HepG2 (cell line): ENCODE results near the gene CLMP. TPM values are rescaled to one million over a fixed set of nuclear protein-coding genes. Genes with fewer than 3 reads are reported as not detected.

ENCODE experiments used
- AGO2 ChIP-seq: fragments of 200-400 bp; formaldehyde crosslinking; optimal IDR thresholded peaks from 2 replicates; pipeline ENCODE3; 2017; ENCODE audit warnings: mild to moderate bottlenecking, low read depth, low read length, moderate library complexity
- ARHGAP35 ChIP-seq: sonication (generic); formaldehyde crosslinking; IDR thresholded peaks from 2 replicates; pipeline ENCODE4 v1.9.0; 2022; ENCODE audit warnings: mild to moderate bottlenecking, inconsistent platforms, moderate library complexity, missing genetic modification reagents, borderline replicate concordance
- ATAD3A ChIP-seq: sonication (generic); formaldehyde crosslinking; IDR thresholded peaks from 2 replicates; pipeline ENCODE4 v1.4.0; 2020; ENCODE audit warnings: missing genetic modification reagents
- CHCHD3 ChIP-seq: sonication (generic); formaldehyde crosslinking; IDR thresholded peaks from 2 replicates; pipeline ENCODE4 v1.8.0; 2022; ENCODE audit warnings: mild to moderate bottlenecking, missing genetic modification reagents, moderate library complexity
- ELF4 ChIP-seq: sonication (generic); formaldehyde crosslinking; IDR thresholded peaks from 2 replicates; pipeline ENCODE4 v1.5.0; 2020; ENCODE audit warnings: missing genetic modification reagents, mild to moderate bottlenecking, moderate library complexity, borderline replicate concordance
- FOXM1 ChIP-seq: sonication (generic); formaldehyde crosslinking; IDR thresholded peaks from 2 replicates; pipeline ENCODE4 v1.5.0; 2020; ENCODE audit warnings: missing genetic modification reagents
- GLI4 ChIP-seq: sonication (generic); formaldehyde crosslinking; IDR thresholded peaks from 2 replicates; pipeline ENCODE4 v1.5.1; 2020; ENCODE audit warnings: missing genetic modification reagents, mild to moderate bottlenecking, moderate library complexity, borderline replicate concordance
- HNRNPUL1 ChIP-seq: fragments of 200-400 bp; formaldehyde crosslinking; IDR thresholded peaks from 2 replicates; pipeline ENCODE4 v1.6.1; 2017; ENCODE audit warnings: low read depth, mild to moderate bottlenecking, low read length, moderate library complexity
- HOXA7 ChIP-seq: sonication (generic); formaldehyde crosslinking; IDR thresholded peaks from 2 replicates; pipeline ENCODE4 v1.8.1; 2022; ENCODE audit warnings: mild to moderate bottlenecking, missing genetic modification reagents, moderate library complexity
- NCOR1 ChIP-seq: fragments of 200-600 bp; sonication (generic); IDR thresholded peaks from 2 replicates; pipeline ENCODE4 v1.7.0; 2017; ENCODE audit warnings: antibody characterized with exemption, low read length, borderline replicate concordance
- POLR2AphosphoS5 ChIP-seq: IDR thresholded peaks from 2 replicates; pipeline ENCODE4 v1.6.1; 2012; ENCODE audit warnings: low read depth, low read length
- SMARCE1 ChIP-seq: fragments of 450-650 bp; IDR thresholded peaks from 2 replicates; pipeline ENCODE4 v1.6.1; 2017; ENCODE audit warnings: borderline replicate concordance
- ZEB1 ChIP-seq: IDR thresholded peaks from 2 replicates; pipeline ENCODE4 v1.6.1; 2012; ENCODE audit warnings: mild to moderate bottlenecking, low read depth, inconsistent platforms; ENCODE audit not compliant: insufficient replicate concordance
- ZNF256 ChIP-seq: sonication (generic); formaldehyde crosslinking; conservative IDR thresholded peaks from 2 replicates; pipeline ENCODE4 v1.4.0; 2020; ENCODE audit warnings: missing genetic modification reagents
- ZNF292 ChIP-seq: sonication (generic); formaldehyde crosslinking; IDR thresholded peaks from 2 replicates; pipeline ENCODE4 v1.8.1; 2022; ENCODE audit warnings: mild to moderate bottlenecking, low read depth, missing genetic modification reagents, borderline replicate concordance
- ZNF333 ChIP-seq: sonication (generic); formaldehyde crosslinking; IDR thresholded peaks from 2 replicates; pipeline ENCODE4 v1.4.0; 2020; ENCODE audit warnings: mild to moderate bottlenecking, missing genetic modification reagents, borderline replicate concordance
- ZNF446 ChIP-seq: sonication (generic); formaldehyde crosslinking; IDR thresholded peaks from 2 replicates; pipeline ENCODE4 v1.5.0; 2020; ENCODE audit warnings: mild to moderate bottlenecking, missing genetic modification reagents
- ZNF484 ChIP-seq: sonication (generic); formaldehyde crosslinking; IDR thresholded peaks from 2 replicates; pipeline ENCODE4 v1.5.1; 2020; ENCODE audit warnings: mild to moderate bottlenecking, low read depth, missing genetic modification reagents, borderline replicate concordance
- polyA plus RNA-seq, 8 experiments: library from polyadenylated mRNA; depleted of rRNA in 3 of 8; stranded (reverse) in 7 of 8; unstranded in 1 of 8; fragments of >200 nt; fragmentation: Illumina TruSeq in 4 of 8; extraction: Trizol in 4 of 8; gene quantifications; 2 replicates each; pipeline versions ENCODE4 v1.2.1 to v1.2.3, GENCODE V29; 2011 to 2016; ENCODE audit warnings: low read depth in 4 of 8, missing spikeins in 1 of 8, mixed read lengths in 1 of 8; ENCODE audit not compliant: insufficient read depth in 1 of 8
- total RNA-seq, 5 experiments: library from RNA; depleted of rRNA; stranded (reverse); fragments of >200 nt; fragmentation: Illumina TruSeq; extraction: Trizol; gene quantifications; 2 replicates each; pipeline ENCODE4 v1.2.3, GENCODE V29; 2016; ENCODE audit warnings: low read depth in 1 of 5
- TF ChIP-seq, protein P1 (sequence below): sonication (generic); formaldehyde crosslinking; IDR thresholded peaks from 2 replicates; pipeline ENCODE4 v1.4.0; 2020; ENCODE audit warnings: missing genetic modification reagents, borderline replicate concordance
- TF ChIP-seq, protein P2 (sequence below): sonication (generic); formaldehyde crosslinking; IDR thresholded peaks from 2 replicates; pipeline ENCODE4 v1.4.0; 2020; ENCODE audit warnings: mild to moderate bottlenecking, missing genetic modification reagents
- TF ChIP-seq, protein P3 (sequence below): sonication (generic); formaldehyde crosslinking; IDR thresholded peaks from 2 replicates; pipeline ENCODE4 v1.4.0; 2020; ENCODE audit warnings: mild to moderate bottlenecking, missing genetic modification reagents
- TF ChIP-seq, protein P4 (sequence below): sonication (generic); formaldehyde crosslinking; IDR thresholded peaks from 2 replicates; pipeline ENCODE4 v1.4.0; 2020; ENCODE audit warnings: missing genetic modification reagents
- TF ChIP-seq, protein P5 (sequence below): sonication (generic); formaldehyde crosslinking; conservative IDR thresholded peaks from 2 replicates; pipeline ENCODE4 v1.4.0; 2020; ENCODE audit warnings: missing genetic modification reagents

Gene CLMP
- total and polyA plus RNA-seq, 2 of the 13 experiments (the other 11 are each of a cell fraction or from before 2014, with no cell fraction given): not detected

DNA sequence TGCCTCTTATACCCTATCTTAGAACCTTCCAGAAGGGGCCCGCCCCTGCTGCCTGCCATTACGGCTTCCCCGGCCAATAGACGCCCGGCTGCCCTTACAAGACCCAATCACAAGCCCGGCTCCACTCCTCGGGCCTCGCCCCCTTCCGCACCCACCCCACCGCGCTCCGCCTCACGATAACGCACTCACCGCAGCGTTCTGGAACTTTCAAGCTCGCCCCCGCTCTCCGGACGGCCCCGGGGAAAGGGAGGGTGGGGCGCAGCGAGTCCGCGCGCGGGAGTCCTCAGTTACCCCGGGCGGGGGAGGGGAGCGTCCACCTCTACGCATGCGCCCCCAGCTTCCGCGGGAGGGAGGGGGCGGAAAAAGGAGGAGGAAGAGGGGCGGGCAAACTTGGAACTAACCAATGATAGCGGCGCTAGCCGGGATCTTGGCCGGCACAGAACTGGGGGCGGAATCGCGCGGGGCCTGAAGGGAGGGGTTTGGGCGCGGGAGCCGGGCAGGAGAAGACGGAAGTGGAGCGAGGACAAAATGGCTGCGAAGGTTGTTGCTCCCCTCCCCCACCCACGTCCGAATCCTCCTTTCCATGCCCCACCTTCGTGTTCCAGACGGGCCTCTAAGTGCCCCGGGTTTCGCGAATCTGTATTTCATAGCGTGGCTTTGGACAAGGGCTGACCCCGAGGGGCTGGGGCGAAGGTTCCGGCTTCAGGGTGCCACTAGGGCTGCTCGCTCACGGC is 132.7 kb downstream of the CLMP start (continued):
- TF ChIP-seq, protein P1, sequence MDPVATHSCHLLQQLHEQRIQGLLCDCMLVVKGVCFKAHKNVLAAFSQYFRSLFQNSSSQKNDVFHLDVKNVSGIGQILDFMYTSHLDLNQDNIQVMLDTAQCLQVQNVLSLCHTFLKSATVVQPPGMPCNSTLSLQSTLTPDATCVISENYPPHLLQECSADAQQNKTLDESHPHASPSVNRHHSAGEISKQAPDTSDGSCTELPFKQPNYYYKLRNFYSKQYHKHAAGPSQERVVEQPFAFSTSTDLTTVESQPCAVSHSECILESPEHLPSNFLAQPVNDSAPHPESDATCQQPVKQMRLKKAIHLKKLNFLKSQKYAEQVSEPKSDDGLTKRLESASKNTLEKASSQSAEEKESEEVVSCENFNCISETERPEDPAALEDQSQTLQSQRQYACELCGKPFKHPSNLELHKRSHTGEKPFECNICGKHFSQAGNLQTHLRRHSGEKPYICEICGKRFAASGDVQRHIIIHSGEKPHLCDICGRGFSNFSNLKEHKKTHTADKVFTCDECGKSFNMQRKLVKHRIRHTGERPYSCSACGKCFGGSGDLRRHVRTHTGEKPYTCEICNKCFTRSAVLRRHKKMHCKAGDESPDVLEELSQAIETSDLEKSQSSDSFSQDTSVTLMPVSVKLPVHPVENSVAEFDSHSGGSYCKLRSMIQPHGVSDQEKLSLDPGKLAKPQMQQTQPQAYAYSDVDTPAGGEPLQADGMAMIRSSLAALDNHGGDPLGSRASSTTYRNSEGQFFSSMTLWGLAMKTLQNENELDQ (CRISPR knock-in tag): no peak
- TF ChIP-seq ZNF256 (CRISPR knock-in tag) (no peak), ATAD3A (CRISPR knock-in tag) (no peak), GLI4 (CRISPR knock-in tag) (no peak), ZEB1 (no peak), SMARCE1 (no peak), ZNF292 (CRISPR knock-in tag) (no peak; the same call in 1 of the 2 replicates), AGO2 (no peak), ELF4 (peak; percentile 60; the same call in 1 of the 2 replicates), HNRNPUL1 (no peak), ARHGAP35 (CRISPR knock-in tag) (0 out of 2 replicates have a peak, but pooled peaks have one; percentile 40), FOXM1 (no peak), HOXA7 (no peak), NCOR1 (no peak), CHCHD3 (CRISPR knock-in tag) (no peak), ZNF446 (CRISPR knock-in tag) (no peak), ZNF484 (CRISPR knock-in tag) (no peak), POLR2AphosphoS5 (peak; percentile 70), ZNF333 (CRISPR knock-in tag) (no peak)
- TF ChIP-seq, protein P2, sequence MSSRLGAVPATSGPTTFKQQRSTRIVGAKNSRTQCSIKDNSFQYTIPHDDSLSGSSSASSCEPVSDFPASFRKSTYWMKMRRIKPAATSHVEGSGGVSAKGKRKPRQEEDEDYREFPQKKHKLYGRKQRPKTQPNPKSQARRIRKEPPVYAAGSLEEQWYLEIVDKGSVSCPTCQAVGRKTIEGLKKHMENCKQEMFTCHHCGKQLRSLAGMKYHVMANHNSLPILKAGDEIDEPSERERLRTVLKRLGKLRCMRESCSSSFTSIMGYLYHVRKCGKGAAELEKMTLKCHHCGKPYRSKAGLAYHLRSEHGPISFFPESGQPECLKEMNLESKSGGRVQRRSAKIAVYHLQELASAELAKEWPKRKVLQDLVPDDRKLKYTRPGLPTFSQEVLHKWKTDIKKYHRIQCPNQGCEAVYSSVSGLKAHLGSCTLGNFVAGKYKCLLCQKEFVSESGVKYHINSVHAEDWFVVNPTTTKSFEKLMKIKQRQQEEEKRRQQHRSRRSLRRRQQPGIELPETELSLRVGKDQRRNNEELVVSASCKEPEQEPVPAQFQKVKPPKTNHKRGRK: no peak
- TF ChIP-seq, protein P3, sequence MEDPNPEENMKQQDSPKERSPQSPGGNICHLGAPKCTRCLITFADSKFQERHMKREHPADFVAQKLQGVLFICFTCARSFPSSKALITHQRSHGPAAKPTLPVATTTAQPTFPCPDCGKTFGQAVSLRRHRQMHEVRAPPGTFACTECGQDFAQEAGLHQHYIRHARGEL: no peak
- TF ChIP-seq, protein P4, sequence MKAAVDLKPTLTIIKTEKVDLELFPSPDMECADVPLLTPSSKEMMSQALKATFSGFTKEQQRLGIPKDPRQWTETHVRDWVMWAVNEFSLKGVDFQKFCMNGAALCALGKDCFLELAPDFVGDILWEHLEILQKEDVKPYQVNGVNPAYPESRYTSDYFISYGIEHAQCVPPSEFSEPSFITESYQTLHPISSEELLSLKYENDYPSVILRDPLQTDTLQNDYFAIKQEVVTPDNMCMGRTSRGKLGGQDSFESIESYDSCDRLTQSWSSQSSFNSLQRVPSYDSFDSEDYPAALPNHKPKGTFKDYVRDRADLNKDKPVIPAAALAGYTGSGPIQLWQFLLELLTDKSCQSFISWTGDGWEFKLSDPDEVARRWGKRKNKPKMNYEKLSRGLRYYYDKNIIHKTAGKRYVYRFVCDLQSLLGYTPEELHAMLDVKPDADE: no peak
- TF ChIP-seq, protein P5, sequence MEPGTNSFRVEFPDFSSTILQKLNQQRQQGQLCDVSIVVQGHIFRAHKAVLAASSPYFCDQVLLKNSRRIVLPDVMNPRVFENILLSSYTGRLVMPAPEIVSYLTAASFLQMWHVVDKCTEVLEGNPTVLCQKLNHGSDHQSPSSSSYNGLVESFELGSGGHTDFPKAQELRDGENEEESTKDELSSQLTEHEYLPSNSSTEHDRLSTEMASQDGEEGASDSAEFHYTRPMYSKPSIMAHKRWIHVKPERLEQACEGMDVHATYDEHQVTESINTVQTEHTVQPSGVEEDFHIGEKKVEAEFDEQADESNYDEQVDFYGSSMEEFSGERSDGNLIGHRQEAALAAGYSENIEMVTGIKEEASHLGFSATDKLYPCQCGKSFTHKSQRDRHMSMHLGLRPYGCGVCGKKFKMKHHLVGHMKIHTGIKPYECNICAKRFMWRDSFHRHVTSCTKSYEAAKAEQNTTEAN (CRISPR knock-in tag): no peak
